ENCODE measurements around the gene PRSS50.

DNA sequence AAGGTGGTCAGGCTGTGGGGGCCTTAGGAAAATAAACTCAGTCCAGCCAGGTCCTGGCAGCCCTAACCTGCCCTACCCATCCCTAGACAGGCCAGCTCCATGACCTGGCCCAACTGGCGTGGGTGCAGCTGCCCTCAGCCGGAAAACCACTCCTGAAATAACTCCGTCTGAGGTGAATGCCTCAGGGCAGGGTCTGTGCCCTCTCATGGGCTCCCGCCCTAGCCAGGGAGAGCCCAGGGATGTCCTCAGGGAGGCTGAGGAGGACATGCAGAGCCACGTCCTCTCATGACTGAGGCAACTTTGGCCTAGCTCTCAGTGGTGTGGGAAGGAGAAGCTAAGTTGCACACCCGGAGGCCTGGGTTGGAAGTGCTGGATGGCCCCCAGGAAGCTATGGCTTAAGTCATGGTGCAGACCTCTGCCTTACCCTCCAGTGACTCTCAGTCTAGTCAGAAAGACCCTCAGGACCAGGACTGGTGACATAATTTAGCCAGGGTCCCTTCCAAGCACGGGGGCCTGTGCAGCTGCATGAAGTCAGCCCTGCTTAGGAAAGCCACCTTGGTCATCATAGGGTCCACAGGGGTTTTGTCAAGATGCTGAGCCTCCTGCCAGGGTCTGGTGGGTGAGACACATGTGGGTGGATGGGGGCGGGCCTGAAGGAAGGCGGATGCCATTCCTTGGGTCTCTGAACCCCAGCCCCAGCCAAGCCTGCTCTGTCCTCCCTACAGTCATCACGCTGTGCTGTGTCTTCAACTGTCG lies 9.1 kb downstream of the PRSS50 start:
- no peak for TF ChIP-seq CTCF (IDR thresholded peaks at IDR 0.05 in 8 of 11, conservative IDR thresholded peaks at IDR 0.05 in 3 of 11)
- no peak for TF ChIP-seq POLR2A (IDR thresholded peaks at IDR 0.05)
